Liver (tissue), 3 donors: Measurements from ENCODE around the gene VASH1.

Experiments
- GABPA ChIP-seq, 2 donors: IDR thresholded peaks in 1 of 2; conservative IDR thresholded peaks in 1 of 2; 2 replicates each; pipeline ENCODE4 v1.6.1; 2016; ENCODE audit warnings: antibody characterized with exemption in 2 of 2, mild to moderate bottlenecking in 1 of 2, moderate library complexity in 1 of 2
- HNF4A ChIP-seq, 2 donors: conservative IDR thresholded peaks; 2 replicates each; pipeline ENCODE4 v1.6.1; 2016; ENCODE audit warnings: antibody characterized with exemption in 2 of 2, mild to moderate bottlenecking in 2 of 2
- HNF4G ChIP-seq: IDR thresholded peaks from 2 replicates; pipeline ENCODE4 v1.6.1; 2016; ENCODE audit warnings: antibody characterized with exemption
- JUND ChIP-seq, 2 donors: IDR thresholded peaks; 2 replicates each; pipeline ENCODE4 v1.6.1; 2016; ENCODE audit warnings: antibody characterized with exemption in 2 of 2
- NR2F2 ChIP-seq: IDR thresholded peaks from 2 replicates; pipeline ENCODE4 v1.6.1; 2016; ENCODE audit warnings: antibody characterized with exemption
- RAD21 ChIP-seq, 2 donors: IDR thresholded peaks; 2 replicates each; pipeline ENCODE4 v1.6.1; 2016; ENCODE audit warnings: antibody characterized with exemption in 2 of 2, mild to moderate bottlenecking in 2 of 2
- REST ChIP-seq: IDR thresholded peaks from 2 replicates; pipeline ENCODE4 v1.6.1; 2016; ENCODE audit warnings: antibody characterized with exemption, mild to moderate bottlenecking
- RXRA ChIP-seq, 2 donors: IDR thresholded peaks; 2 replicates each; pipeline ENCODE4 v1.6.1; 2017 to 2018; ENCODE audit warnings: antibody characterized with exemption in 2 of 2, mild to moderate bottlenecking in 1 of 2
- SP1 ChIP-seq: IDR thresholded peaks from 2 replicates; pipeline ENCODE4 v1.6.1; 2018; ENCODE audit warnings: antibody characterized with exemption, mild to moderate bottlenecking
- TAF1 ChIP-seq: conservative IDR thresholded peaks from 2 replicates; pipeline ENCODE4 v1.6.1; 2016; ENCODE audit warnings: antibody characterized with exemption, mild to moderate bottlenecking
- ZBTB33 ChIP-seq: IDR thresholded peaks from 2 replicates; pipeline ENCODE4 v1.6.1; 2016; ENCODE audit warnings: antibody characterized with exemption
- TF ChIP-seq, protein P1 (sequence below): fragments of 150-350 bp; IDR thresholded peaks from 2 replicates; pipeline ENCODE4 v1.5.1; 2017; ENCODE audit warnings: improper control_type of control experiment, low read depth, low read length; ENCODE audit not compliant: missing input control
- TF ChIP-seq, protein P2 (sequence below): IDR thresholded peaks from 2 replicates; pipeline ENCODE4 v1.6.1; 2016; ENCODE audit warnings: antibody characterized with exemption
- donor health status: healthy.
- donor health status: healthy.

GRCh38 chr14:76782115-76782884 lies 21.0 kb downstream of the VASH1 start:
- TF ChIP-seq, protein P1, sequence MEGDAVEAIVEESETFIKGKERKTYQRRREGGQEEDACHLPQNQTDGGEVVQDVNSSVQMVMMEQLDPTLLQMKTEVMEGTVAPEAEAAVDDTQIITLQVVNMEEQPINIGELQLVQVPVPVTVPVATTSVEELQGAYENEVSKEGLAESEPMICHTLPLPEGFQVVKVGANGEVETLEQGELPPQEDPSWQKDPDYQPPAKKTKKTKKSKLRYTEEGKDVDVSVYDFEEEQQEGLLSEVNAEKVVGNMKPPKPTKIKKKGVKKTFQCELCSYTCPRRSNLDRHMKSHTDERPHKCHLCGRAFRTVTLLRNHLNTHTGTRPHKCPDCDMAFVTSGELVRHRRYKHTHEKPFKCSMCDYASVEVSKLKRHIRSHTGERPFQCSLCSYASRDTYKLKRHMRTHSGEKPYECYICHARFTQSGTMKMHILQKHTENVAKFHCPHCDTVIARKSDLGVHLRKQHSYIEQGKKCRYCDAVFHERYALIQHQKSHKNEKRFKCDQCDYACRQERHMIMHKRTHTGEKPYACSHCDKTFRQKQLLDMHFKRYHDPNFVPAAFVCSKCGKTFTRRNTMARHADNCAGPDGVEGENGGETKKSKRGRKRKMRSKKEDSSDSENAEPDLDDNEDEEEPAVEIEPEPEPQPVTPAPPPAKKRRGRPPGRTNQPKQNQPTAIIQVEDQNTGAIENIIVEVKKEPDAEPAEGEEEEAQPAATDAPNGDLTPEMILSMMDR = no peak
- no peak for TF ChIP-seq REST
- no peak for TF ChIP-seq RAD21 (IDR thresholded peaks at IDR 0.05)
- TF ChIP-seq ZBTB33 = no peak
- no peak for TF ChIP-seq GABPA (IDR thresholded peaks at IDR 0.05 in 1 of 2, conservative IDR thresholded peaks at IDR 0.05 in 1 of 2)
- TF ChIP-seq, protein P2, sequence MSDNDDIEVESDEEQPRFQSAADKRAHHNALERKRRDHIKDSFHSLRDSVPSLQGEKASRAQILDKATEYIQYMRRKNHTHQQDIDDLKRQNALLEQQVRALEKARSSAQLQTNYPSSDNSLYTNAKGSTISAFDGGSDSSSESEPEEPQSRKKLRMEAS = no peak
- TF ChIP-seq NR2F2 = no peak
- TF ChIP-seq RXRA (IDR thresholded peaks at IDR 0.05) = no peak
- no peak for TF ChIP-seq HNF4A (conservative IDR thresholded peaks at IDR 0.05)
- TF ChIP-seq JUND (IDR thresholded peaks at IDR 0.05) = no peak
- TF ChIP-seq SP1 = no peak
- no peak for TF ChIP-seq HNF4G
- no peak for TF ChIP-seq TAF1
